SU-DHL-6 (cell line): ENCODE measurements around the gene CLP1.

Experiments used
- EZH2phosphoT487 ChIP-seq: fragments of 200-600 bp; sonication (generic), shearing (Covaris generic); conservative IDR thresholded peaks from 2 replicates; pipeline ENCODE4 v1.6.1; 2018; ENCODE audit warnings: mild to moderate bottlenecking, antibody characterized with exemption, low read length, moderate library complexity, mixed read lengths
- TF ChIP-seq, protein P1 (sequence below): fragments of 200-600 bp; sonication (generic); IDR thresholded peaks from one replicate; pipeline ENCODE4 v1.5.1; 2017; ENCODE audit warnings: antibody characterized with exemption, mild to moderate bottlenecking, low read length, moderate library complexity; ENCODE audit not compliant: insufficient read depth, poor library complexity, severe bottlenecking

DNA sequence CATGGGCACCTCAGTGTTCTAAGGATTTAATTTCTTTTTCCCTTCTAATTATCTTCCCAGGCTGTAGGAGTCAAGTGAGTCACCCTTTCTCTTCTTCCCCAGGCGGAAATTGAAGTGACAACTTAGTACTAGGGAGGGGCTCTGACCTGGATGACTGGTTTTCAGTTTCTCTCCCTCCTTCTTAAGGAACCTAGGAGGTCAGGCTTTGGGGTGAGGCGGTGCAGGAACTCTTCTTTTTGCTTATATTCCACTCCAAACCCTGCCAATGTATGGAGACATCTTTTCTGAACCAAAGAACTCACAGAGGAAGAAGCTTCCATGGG, 23.0 kb downstream of the CLP1 start:
- TF ChIP-seq, protein P1, sequence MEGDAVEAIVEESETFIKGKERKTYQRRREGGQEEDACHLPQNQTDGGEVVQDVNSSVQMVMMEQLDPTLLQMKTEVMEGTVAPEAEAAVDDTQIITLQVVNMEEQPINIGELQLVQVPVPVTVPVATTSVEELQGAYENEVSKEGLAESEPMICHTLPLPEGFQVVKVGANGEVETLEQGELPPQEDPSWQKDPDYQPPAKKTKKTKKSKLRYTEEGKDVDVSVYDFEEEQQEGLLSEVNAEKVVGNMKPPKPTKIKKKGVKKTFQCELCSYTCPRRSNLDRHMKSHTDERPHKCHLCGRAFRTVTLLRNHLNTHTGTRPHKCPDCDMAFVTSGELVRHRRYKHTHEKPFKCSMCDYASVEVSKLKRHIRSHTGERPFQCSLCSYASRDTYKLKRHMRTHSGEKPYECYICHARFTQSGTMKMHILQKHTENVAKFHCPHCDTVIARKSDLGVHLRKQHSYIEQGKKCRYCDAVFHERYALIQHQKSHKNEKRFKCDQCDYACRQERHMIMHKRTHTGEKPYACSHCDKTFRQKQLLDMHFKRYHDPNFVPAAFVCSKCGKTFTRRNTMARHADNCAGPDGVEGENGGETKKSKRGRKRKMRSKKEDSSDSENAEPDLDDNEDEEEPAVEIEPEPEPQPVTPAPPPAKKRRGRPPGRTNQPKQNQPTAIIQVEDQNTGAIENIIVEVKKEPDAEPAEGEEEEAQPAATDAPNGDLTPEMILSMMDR = no peak
- TF ChIP-seq EZH2phosphoT487 = no peak
